OCI-LY1 (cell line): ENCODE measurements around the gene ALDH1A3.

Experiments
- H2AFZ ChIP-seq: fragments of 200-600 bp; sonication (generic), shearing (Covaris generic); 2 replicates; pipeline ENCODE4 v1.6.0; 2014; ENCODE audit warnings: antibody characterized with exemption, mild to moderate bottlenecking, low read length
- H3F3A ChIP-seq: fragments of 200-600 bp; sonication (generic), shearing (Covaris generic); 2 replicates; pipeline ENCODE4 v1.6.0; 2014; ENCODE audit warnings: mild to moderate bottlenecking, antibody characterized with exemption, low read length, moderate library complexity; ENCODE audit not compliant: insufficient read depth
- H3K27ac ChIP-seq: fragments of 200-600 bp; sonication (generic); 2 replicates; pipeline ENCODE4 v1.5.1; 2014; ENCODE audit warnings: low read length, mixed run types, mild to moderate bottlenecking, low read depth; ENCODE audit not compliant: poor library complexity, severe bottlenecking
- H3K27me3 ChIP-seq: fragments of 200-600 bp; sonication (generic); 2 replicates; pipeline ENCODE4 v1.6.0; 2014; ENCODE audit warnings: antibody characterized with exemption, mild to moderate bottlenecking, low read length, moderate library complexity; ENCODE audit not compliant: insufficient read depth
- H3K36me3 ChIP-seq: fragments of 200-600 bp; sonication (generic); 2 replicates; pipeline ENCODE4 v1.6.1; 2014; ENCODE audit warnings: mild to moderate bottlenecking, antibody characterized with exemption, low read length, moderate library complexity, mixed read lengths; ENCODE audit not compliant: insufficient read depth
- H3K4me1 ChIP-seq: fragments of 200-600 bp; sonication (generic); 2 replicates; pipeline ENCODE4 v1.5.1; 2014; ENCODE audit warnings: mild to moderate bottlenecking, low read length, moderate library complexity; ENCODE audit not compliant: insufficient read depth, severe bottlenecking
- H3K4me2 ChIP-seq: fragments of 200-600 bp; sonication (generic), shearing (Covaris generic); 2 replicates; pipeline ENCODE4 v1.6.1; 2014; ENCODE audit warnings: low read length
- H3K4me3 ChIP-seq: fragments of 200-600 bp; sonication (generic); 2 replicates; pipeline ENCODE4 v1.5.1; 2014; ENCODE audit warnings: low read length, low read depth, mild to moderate bottlenecking, mixed read lengths; ENCODE audit not compliant: poor library complexity, severe bottlenecking
- H3K79me2 ChIP-seq: fragments of 200-600 bp; shearing (Covaris generic); 2 replicates; pipeline ENCODE4 v1.6.1; 2016; ENCODE audit warnings: mixed run types, low read length, mixed read lengths; ENCODE audit not compliant: insufficient read depth
- H3K9ac ChIP-seq: fragments of 200-600 bp; sonication (generic), shearing (Covaris generic); 2 replicates; pipeline ENCODE4 v1.6.1; 2014; ENCODE audit warnings: mild to moderate bottlenecking, low read length, mixed read lengths
- H3K9me2 ChIP-seq: fragments of 200-600 bp; sonication (generic), shearing (Covaris generic); 2 replicates; pipeline ENCODE4 v1.6.1; 2014; ENCODE audit warnings: low read depth, mild to moderate bottlenecking, low read length, mixed read lengths
- H3K9me3 ChIP-seq: fragments of 200-600 bp; shearing (Covaris generic); 2 replicates; pipeline ENCODE4 v1.6.1; 2014; ENCODE audit warnings: low read length, mixed read lengths
- H4K20me1 ChIP-seq: fragments of 200-600 bp; sonication (generic), shearing (Covaris generic); 2 replicates; pipeline ENCODE4 v1.6.0; 2016; ENCODE audit warnings: mild to moderate bottlenecking, low read length; ENCODE audit not compliant: insufficient read depth
- CTCF ChIP-seq: fragments of 200-600 bp; sonication (generic), shearing (Covaris generic); IDR thresholded peaks from 2 replicates; pipeline ENCODE4 v1.5.1; 2017; ENCODE audit warnings: mild to moderate bottlenecking, antibody characterized with exemption, low read length, moderate library complexity, mixed read lengths
- EZH2 ChIP-seq: fragments of 200-600 bp; sonication (generic), shearing (Covaris generic); IDR thresholded peaks from 2 replicates; pipeline ENCODE4 v1.8.0; 2017; ENCODE audit warnings: borderline replicate concordance, mixed run types, mild to moderate bottlenecking, antibody characterized with exemption, low read length, moderate library complexity, mixed read lengths

Gene ALDH1A3

DNA sequence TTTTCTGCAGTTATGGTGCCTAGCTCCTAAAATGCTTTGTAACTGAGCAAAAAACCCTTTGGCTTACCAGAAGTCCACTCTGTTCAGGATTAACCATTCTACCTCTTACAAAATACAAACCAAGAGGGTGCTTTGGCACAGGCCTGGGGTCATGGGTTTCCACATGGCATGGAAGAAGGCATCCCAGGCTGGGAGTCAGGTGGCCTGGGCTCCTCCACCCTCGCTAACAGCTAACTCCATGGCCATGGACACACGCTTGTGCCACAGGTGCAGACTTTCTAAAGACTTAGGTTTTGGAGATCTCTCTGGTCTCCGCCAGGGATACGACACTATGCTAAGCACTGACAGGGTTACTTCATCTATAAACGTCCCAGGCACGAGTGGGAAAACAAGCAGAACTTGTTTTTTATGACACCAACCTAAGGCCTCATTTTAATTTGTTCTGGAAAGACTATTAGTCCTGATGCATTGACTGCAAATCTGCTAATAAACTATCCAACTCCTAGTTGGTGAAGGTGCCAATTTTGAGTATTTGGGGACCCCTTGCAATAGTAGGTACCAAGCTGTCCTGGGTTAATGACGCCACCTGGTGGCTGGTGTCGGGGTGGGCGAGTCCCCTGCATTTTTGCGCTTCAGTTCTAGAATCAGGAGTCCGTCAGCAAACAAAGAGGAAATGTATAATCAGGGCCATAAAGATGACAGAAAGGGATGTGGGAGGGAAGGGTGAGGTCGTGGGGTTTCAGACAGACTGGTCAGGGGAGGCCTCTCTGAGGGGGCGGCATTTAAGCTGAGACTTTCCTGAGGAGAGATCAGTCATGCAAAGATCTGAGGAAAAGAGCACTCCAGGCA, 10.3 kb upstream of the ALDH1A3 start:
- no peak overlapping the region for H2AFZ ChIP-seq
- no peaks in the 10 kb centered on the region for H3K4me1 ChIP-seq
- TF ChIP-seq CTCF: peak; percentile 52
- no peak for TF ChIP-seq EZH2
- no peaks in the 10 kb centered on the region for H3F3A ChIP-seq
- H3K9ac ChIP-seq: no peak overlapping the region
- no peak overlapping the region for H3K4me3 ChIP-seq
- no peak overlapping the region for H3K4me2 ChIP-seq
- H3K9me3 ChIP-seq: peaks cover 6% of the 10 kb centered on the region; the same call in 1 of the 2 replicates
- no peaks in the 10 kb centered on the region for H3K9me2 ChIP-seq
- no peaks in the 10 kb centered on the region; the same call in 1 of the 2 replicates for H3K36me3 ChIP-seq
- no peak overlapping the region for H3K27ac ChIP-seq
- H3K79me2 ChIP-seq: no peaks in the 10 kb centered on the region
- H3K27me3 ChIP-seq: peaks cover 18% of the 10 kb centered on the region; the same call in 1 of the 2 replicates
- no peaks in the 10 kb centered on the region for H4K20me1 ChIP-seq

DNA sequence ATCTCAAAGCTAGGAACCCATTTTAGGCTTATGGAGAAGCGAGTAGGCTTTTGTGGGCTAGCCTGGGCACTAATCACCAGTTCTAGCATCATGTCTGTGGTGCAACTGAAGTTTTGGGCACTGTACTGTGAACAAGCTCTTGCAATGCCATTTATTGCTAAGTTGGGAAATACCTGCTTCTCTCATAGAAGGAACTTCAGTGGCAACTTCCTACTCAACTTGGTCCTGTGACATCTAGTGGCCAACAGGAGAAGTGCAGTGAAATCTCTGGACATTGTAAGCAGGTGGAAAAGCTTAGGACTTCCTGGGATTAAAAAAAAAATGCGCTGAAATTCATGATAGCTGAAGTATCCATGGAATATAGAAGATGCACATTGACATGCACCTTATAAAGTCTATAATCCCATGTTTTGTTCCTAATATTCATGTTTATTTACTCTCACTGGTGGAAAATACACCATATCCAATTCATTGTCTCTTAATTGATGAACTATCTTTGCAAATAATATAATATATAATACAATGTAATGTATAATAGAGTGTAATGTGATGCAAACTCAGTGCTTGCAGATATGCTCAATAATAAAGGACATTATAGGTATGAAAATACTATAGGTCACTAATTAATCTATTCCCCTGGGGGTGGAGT, 6.5 kb upstream of the ALDH1A3 start:
- H4K20me1 ChIP-seq: no peaks in the 10 kb centered on the region
- H3K9me2 ChIP-seq: no peaks in the 10 kb centered on the region
- H3K4me1 ChIP-seq: no peaks in the 10 kb centered on the region
- peaks cover 10% of the 10 kb centered on the region; the same call in 1 of the 2 replicates for H3K27me3 ChIP-seq
- TF ChIP-seq CTCF (peak; percentile 82), EZH2 (no peak)
- no peak overlapping the region for H2AFZ ChIP-seq
- H3K36me3 ChIP-seq: no peaks in the 10 kb centered on the region; the same call in 1 of the 2 replicates
- H3K27ac ChIP-seq: no peak overlapping the region
- H3K4me2 ChIP-seq: no peak overlapping the region
- H3K4me3 ChIP-seq: no peak overlapping the region
- H3K9me3 ChIP-seq: peaks cover 6% of the 10 kb centered on the region; the same call in 1 of the 2 replicates
- H3K9ac ChIP-seq: no peak overlapping the region
- H3K79me2 ChIP-seq: no peaks in the 10 kb centered on the region
- H3F3A ChIP-seq: no peaks in the 10 kb centered on the region

GRCh38 chr15:100875495-100875894, 4.1 kb upstream of the ALDH1A3 start:
- TF ChIP-seq EZH2 (no peak), CTCF (no peak)
- Histone ChIP-seq H3K27ac (no peak overlapping the region), H3K9me2 (no peaks in the 10 kb centered on the region), H4K20me1 (no peaks in the 10 kb centered on the region), H2AFZ (no peak overlapping the region), H3K4me1 (no peaks in the 10 kb centered on the region), H3K4me3 (no peak overlapping the region), H3K36me3 (no peaks in the 10 kb centered on the region), H3K9me3 (no peaks in the 10 kb centered on the region), H3K4me2 (no peak overlapping the region), H3K9ac (no peak overlapping the region), H3F3A (no peaks in the 10 kb centered on the region), H3K27me3 (no peaks in the 10 kb centered on the region), H3K79me2 (no peaks in the 10 kb centered on the region)
